Endometrial microvascular endothelial cells (primary cell): Measurements from ENCODE around the gene WDR27. TPM values are rescaled to one million over a fixed set of nuclear protein-coding genes. Genes with fewer than 3 reads are reported as not detected.
"Not testable (repeated sequence)": the region's sequence is repeated elsewhere in the genome, so short reads cannot be mapped to it uniquely, and the experiment has no call there.

Experiments used
- in situ Hi-C: cut with HindIII; loops from 2 replicates; pipeline ENCODE4 v1.10.0; 2017; ENCODE audit warnings: low sequenced_read_pairs, low pct_unique_long_range_greater_than_20kb; ENCODE audit errors: inconsistent ontology term
- total RNA-seq: library from RNA; depleted of rRNA; stranded (reverse); fragments of >200 nt; gene quantifications from one replicate; pipeline ENCODE4 v1.2.3, GENCODE V29; 2015; ENCODE audit errors: inconsistent ontology term

The WDR27 gene
- total RNA-seq, 1 donor from 2014 or later = 22.3 TPM

DNA sequence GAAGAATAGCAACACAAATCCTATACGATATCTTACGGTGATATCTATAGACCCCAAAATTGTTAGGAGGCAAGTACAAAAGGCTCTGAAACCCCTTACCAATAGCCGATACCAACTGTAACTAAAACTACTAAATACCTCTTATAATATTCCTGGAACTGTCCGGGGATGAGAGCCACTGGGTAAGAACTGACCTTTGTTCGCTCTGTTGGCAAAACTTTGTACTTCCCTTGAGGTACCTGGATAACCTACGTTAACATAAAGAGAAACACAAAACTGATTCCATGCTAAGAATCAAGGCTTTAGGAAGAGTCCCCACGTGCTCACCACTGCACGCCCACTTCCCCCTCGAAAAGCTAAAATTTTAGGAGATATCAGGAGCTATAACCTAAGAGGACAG is 12.8 kb upstream of the WDR27 start:
- in situ Hi-C loops = no loop called here

DNA sequence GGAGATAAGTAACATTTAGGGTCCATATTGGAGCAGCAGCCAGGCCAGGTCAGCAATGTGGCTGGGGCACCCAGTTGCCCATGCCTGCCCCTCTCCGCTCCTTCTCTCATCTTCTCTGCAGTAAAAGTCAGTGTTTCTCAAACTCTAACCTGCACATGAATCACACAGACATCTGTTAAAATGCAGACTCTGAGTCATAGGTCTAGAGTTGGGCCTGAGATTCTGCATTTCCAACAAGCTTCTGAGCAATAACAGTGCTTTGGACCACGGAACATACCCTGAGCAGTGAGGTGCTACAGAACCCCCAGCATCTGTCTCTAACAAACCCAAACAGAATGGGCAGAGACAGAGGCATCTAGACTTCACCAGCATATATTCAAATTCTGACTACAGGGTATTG is 12.3 kb upstream of the WDR27 start:
- in situ Hi-C loops = no loop called here

DNA sequence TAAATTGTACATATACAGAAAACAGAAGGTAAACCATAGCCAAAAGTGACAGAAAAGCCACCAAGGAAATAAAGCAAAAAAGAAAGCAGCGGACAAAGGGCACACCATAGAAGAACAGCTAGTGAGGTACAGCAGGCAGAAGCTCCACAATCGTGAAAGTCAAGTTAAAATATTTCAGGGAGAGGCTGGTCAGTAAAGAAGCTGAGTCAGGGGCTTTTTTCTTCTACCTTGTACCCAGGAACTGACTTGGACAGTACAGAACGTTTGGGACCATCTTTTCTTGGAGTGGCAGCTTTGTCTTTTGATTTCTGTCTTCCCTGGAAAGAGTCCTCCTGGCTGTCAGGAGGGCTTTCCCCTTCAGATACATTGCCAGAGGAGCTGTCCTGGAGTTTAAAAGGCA is 8.2 kb upstream of the WDR27 start:
- in situ Hi-C loops = no loop called here

DNA sequence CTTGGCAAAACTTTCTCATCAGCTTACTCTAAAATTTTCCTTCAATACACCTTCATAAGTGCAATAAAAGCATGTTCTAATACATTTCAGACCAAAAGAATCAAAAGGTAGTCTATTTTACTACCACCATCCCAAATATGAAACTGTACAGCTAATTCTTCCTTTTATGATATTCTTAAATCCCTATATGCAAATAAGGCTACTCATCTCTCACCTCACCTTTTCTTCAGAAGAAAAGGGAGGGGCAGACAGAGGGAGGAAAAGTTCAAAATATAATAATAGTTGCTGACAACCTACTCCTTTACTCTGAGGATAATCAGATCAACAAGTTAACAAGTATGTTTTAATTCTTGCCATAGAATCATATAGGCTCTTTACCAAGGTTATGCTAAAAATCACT is 7.5 kb upstream of the WDR27 start:
- in situ Hi-C loops = no loop called here

DNA sequence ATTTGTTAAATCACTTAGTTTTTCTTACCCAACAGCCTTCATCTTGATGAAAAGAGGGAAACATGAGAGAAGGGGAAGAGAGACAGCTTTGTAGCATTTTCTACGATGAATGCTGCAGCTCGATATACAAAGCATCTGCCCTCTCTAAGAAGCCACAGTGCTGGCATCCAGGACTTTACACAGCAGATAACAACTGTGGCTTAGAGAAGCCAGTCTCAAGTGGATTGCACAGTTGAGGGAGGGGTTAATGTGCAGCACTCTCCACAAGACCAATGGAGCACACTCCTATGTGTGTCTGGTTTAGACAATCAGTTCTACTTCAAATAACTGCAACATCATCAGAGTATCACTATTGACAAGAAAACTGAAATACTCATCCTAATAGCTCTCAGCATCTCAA is 5.9 kb upstream of the WDR27 start:
- in situ Hi-C loops = no loop called here

DNA sequence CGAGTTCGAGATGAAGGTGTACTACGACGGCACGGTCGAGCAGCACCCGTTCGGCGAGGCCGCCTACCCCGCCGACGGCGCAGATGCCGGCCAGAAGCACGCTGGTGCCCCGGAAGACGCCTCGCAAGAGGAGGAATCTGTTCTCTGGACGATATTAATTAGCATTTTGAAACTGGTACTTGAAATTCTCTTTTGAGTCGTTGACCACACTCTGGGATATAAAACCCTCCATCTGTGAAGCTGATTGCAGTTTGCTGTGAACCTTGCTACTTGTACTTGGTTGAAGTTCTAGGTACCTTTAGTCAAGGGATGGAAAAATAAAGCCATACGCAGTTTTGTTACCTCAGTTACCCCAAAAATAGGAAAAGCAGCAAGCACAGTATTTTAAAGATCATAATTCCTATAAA is 1.0 kb upstream of the WDR27 start:
- in situ Hi-C loops = no loop called here

DNA sequence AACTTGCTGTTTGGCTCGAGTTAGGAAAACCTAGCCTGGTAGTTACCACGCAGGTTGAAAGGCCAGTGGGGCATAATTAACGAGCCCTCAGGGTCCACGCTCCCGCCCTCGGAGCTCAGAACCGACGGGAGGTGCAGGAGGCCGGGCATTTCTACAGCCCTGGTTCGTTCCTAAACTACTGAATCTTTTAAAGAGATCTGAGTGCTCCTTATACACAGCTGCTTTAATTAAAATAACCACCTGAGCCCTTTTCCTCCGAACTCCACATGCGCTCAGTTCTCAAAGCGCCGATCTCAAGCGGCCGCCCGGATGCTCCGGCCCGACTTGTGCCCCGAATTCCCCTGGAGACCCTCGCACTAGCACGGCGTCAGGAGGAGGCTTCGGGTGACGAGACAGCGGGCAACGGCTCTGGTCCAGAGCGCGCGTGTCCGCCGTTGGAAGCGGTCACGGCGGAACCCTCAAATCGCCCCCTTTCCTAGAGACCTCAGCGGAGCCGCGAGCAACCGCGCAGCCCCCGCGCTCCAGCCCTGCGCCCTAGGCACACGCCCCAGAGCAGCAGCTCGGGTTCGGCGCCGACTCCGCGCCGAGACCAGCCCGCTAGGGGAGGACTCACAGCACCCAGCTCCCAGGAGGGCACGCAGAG is 397 bp downstream of the WDR27 start:
- in situ Hi-C loops = no loop called here

DNA sequence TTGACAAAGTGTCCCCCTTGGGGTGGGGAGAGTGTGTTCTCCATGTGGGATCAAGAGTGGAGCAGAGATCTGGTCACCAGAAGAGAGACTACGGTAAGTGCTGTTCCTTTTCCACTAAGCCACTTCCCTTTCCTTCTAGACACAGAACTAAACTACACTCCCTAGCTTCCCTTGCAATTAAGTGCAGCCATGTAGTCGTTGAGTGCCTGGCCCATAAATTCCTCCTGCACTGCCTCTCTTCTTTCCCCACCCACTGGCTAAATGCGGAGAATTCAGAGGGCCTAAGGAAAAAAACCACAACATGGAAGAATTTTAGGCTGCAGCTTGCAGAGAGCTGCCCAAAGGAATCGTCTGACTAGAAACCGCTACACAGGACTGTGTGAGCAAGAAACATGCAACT is 1.5 kb downstream of the WDR27 start:
- in situ Hi-C loops = no loop called here

DNA sequence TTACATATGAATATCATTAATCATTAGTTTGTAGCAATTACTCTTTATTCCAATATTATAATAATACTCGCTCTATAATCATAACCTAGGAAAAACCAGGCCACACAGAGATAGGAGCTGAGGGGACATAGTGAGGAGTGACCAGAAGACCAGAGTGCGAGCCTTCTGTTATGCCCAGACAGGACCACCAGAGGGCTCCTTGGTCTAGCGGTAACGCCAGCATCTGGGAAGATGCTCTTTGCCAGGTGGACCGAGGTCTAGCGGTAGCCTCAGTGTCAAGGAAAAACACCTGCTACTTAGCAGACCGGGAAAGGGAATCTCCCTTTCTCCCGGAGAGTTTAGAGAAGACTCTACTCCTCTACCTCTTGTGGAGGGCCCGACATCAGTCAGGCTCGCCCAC is 4.7 kb downstream of the WDR27 start:
- in situ Hi-C loops = not testable (repeated sequence)

DNA sequence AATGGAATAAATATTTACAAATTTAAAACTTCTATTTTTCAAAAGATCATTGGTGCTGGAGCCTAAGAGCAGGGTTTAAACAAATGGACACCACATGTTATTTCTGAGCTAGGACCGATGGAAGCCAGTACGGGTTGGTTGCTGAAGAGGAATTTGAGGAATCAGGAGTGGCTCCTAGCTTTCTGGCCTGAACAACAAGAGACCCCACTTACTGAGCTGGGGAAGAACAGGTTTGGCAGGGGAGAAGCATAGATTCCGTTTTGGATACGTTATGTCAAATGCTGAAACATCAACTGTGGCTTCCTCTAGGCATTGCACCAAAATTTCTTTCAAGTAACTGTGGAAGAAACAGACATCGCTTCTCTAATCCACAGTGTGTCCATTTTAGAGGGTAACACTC is 6.7 kb downstream of the WDR27 start:
- in situ Hi-C loops = no loop called here

DNA sequence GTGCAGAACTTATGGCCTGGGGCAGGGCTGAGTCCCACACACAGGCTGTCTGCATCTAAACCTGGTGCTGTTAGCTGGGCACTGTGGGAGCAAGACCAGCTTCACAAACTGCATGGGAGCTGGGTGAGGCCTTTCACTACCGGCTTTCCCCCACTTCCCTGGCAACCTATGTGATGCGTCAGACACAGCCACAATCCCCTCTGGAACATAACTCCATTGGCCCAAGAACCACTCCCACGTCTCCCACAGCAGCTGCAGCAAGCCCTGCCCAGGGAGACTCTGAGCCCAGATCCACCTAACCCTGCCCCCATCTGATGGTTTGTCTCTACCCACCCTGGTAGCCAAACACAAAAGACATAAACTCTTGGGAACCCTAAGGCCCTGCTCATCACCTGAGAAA is 9.3 kb downstream of the WDR27 start:
- in situ Hi-C loops = no loop called here

DNA sequence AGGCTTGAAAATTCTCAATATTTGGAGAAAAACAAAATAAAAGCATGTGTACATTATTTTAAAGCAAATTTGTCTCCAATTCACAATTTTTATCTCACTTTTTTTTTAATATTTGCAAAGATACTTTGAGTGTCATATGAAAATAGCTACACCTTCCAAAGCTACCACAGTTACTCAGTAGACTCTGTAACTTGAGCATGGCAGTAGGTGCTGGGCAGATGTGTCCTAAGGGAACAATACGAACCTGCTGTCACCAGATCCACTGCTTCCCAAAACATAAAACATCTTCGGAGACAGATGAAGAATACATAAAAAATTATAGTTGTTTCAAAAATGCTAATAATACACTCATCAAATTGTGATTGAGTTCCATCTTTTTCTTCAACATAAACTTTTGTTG is 10.6 kb downstream of the WDR27 start:
- in situ Hi-C loops = no loop called here

DNA sequence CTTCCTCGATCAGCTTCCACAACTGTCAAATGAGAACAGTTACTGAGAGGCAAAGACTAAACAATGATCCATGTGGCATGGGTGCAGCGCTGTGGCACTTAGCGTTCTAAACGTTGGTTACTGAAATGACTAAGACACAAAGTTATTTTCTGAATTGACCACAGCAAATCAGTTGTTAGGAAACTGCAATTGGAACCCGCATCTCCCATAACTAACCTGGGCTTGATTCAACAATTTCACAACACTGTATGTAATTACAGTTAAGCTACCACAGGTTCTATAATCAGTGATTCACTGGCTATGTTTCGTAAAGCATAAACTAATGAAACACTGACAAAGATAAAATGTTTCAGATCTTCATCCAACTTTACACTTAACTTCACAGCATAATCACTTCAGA is 12.5 kb downstream of the WDR27 start:
- in situ Hi-C loops = no loop called here

DNA sequence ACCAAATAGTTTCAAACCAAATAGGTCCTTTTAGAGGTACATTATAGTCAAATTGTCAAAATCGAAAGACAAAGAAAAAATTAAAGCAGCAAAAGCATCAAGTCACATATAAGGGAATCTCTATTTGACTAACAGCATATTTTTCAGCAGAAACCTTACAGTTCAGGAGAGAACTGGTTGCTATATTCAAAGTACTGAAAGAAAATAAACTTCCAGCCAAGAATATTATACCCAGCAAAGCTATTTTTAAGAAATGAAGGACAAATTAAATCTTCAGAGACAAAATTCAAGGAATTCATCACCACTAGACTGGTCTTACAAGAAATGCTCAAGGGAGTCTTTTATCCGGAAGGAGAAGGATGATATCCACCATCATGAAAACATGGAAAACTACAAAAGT is 16.0 kb downstream of the WDR27 start:
- in situ Hi-C loops = no loop called here

DNA sequence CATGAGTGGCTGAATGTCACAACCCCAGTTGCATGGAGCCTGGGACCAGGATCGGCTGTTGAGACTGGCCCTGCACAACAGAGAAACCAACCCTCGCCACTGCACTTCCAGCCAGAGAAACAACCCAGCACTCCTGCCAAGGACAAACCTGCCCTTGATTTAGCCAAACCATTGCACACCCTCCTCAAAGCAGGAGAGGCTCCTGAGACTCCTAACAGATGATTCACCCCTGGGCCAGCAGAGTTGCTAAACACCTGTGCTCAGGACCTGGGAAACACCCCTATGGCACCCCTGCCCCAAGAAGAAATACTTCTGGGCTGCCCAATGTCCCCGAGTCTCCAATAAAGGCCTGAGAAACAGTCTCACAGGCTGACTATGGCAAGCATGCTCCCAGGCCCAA is 17.8 kb downstream of the WDR27 start:
- in situ Hi-C loops = no loop called here

DNA sequence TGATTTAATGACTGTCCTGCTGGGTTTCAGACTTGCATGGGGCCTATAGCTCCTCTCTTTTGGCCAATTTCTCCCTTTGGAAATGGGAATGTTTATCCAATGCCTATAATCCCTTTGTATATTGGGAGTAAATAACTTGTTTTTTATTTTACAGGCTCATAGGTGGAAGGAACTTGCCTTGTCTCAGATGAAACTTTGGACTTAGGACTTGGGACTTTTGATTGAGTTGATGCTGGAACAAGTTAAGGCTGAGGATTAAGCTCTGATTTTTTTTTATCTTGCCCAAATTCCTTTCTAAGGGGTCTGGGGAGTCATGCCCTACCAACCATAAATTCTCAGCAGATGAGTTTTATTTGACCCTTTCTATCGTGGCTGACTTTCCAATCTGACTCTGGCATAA is 23.5 kb downstream of the WDR27 start:
- in situ Hi-C loops = no loop called here

DNA sequence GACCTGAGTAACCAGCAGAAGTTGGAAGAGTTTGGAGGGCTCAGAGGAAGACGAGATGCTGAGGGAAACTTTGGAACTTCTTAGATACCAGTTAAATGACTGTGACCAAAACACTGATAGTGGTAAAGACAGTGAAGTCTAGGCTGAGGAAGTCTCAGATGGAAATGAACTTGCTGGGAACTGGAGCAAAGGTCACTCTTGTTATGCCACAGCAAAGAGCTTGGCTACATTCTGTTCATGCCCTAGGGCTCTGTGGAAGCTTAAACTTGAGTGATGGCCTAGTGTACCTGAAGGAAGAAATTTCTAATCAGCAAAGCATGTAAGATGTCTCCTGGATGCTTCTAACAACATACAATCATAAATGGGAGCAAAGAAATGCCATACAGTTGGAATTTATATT is 24.7 kb downstream of the WDR27 start:
- in situ Hi-C loops = no loop called here

DNA sequence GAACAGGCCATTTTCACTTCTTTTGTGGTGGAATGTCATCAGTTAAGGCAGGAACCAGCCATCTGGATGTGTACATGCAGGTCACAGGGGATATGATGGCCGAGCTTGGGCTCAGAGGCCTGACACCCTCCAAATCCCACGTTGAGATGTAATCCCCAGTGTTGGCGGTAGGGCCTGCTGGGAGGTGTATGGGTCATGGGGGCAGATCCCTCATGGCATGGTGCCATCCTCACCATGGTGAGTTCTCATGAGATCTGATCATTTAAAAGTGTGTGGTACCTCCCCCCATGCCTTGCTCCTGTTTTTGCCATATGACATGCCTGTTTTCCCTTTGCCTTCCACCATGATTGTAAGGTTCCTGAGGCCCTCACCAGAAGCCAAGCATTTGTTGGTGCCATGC is 26.8 kb downstream of the WDR27 start:
- in situ Hi-C loops = no loop called here

DNA sequence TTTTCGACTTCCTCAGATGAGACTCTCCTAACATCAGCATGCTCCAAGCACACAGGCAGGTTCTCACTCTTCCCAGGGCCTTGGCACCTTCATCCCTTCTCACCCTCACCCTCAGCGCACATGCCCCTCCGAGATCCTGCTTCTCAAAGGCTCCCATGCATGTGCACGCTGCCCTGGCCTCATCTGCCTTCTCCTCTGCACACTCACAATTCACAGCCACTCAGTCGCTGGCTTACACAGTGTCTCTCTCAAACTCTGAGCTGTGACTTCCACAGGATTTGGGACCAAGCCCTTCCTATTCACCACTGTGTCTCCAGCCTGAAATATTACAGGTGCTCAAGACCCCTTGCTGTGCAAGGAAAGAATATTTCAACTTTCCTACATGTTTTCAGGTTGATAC is 30.3 kb downstream of the WDR27 start:
- in situ Hi-C loops = no loop called here

DNA sequence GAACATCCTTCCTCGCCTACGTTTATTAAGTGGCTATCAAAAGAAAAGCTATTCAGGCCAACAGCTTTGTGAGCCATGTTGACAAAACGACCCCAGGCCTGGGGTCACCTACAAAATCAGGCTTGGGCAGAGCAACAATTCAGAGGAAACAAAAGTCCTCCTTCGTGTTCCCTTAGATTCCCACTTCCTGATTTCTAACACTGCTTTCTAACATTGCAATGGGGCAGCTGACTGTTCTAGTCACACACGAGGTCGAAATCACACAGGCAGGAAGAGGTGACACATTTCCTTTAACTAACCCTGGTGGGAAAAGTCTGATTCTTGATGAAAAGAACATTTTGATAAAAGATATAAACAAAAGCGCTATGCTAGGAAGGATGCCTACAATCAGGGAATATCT is 31.9 kb downstream of the WDR27 start:
- in situ Hi-C loops = no loop called here

DNA sequence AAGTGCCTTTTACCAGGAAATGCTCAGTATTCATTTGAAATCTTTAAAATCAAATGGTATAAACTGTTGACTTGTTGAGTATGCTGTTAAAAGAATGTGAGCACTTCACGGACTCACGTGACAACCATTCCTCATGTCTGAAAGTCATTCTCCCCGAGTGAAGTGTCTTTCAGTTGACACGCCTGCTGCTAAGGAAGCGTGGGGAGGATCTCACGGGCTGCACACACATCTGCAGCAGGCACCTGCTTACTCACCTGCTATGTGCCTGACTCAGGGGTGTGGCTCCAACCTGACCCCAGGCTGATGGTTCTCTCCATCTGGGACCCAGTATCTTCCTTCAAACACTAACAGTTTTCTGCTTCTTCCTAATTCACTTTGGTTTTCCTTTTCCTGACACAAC is 32.7 kb downstream of the WDR27 start:
- in situ Hi-C loops = no loop called here
